A673 (cell line): ENCODE data around the gene SDHB.

Source experiments
- EZH2 ChIP-seq: fragments of 200-600 bp; sonication (generic); IDR thresholded peaks from 2 replicates; pipeline ENCODE4 v1.6.1; 2017; ENCODE audit warnings: borderline replicate concordance, low read depth, mild to moderate bottlenecking, mixed read lengths, antibody characterized with exemption, low read length; ENCODE audit not compliant: poor library complexity, severe bottlenecking
- TF ChIP-seq, protein P1 (sequence below): fragments of 300-800, 200-600 bp; sonication (generic); conservative IDR thresholded peaks from 2 replicates; pipeline ENCODE4 v1.5.1; 2017; ENCODE audit warnings: low read depth, mild to moderate bottlenecking, antibody characterized with exemption, low read length, moderate library complexity, mixed read lengths

GRCh38 chr1:17017435-17017834 lies 36.4 kb downstream of the SDHB start:
- TF ChIP-seq, protein P1, sequence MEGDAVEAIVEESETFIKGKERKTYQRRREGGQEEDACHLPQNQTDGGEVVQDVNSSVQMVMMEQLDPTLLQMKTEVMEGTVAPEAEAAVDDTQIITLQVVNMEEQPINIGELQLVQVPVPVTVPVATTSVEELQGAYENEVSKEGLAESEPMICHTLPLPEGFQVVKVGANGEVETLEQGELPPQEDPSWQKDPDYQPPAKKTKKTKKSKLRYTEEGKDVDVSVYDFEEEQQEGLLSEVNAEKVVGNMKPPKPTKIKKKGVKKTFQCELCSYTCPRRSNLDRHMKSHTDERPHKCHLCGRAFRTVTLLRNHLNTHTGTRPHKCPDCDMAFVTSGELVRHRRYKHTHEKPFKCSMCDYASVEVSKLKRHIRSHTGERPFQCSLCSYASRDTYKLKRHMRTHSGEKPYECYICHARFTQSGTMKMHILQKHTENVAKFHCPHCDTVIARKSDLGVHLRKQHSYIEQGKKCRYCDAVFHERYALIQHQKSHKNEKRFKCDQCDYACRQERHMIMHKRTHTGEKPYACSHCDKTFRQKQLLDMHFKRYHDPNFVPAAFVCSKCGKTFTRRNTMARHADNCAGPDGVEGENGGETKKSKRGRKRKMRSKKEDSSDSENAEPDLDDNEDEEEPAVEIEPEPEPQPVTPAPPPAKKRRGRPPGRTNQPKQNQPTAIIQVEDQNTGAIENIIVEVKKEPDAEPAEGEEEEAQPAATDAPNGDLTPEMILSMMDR = no peak
- no peak for TF ChIP-seq EZH2
